HCT116 (cell line): ENCODE data around the gene EXD3. TPM values are rescaled to one million over a fixed set of nuclear protein-coding genes. Genes with fewer than 3 reads are reported as not detected.

Source experiments
- ATAC-seq: fragments of 200-7000 bp; cut with Tn5 transposase; 2 replicates; pipeline ENCODE4 v1.9.1; 2020; ENCODE audit warnings: mild to moderate bottlenecking, moderate library complexity
- BruUV-seq: library from RNA; stranded (reverse); fragments of 400-500 nt; replicated peaks from 2 replicates; lab custom pipeline; 2021; lab: Mats Ljungman, UMichigan
- CTCF ChIA-PET: fragments of 300-600 bp; sonication (Branson Sonifier 250); formaldehyde crosslinking; loops from one replicate; lab custom pipeline; 2021; ENCODE audit warnings: antibody characterized with exemption; lab: Charles Lee
- POLR2A ChIA-PET: fragments of 300-600, 350-600 bp; sonication (Branson Sonifier 250); formaldehyde crosslinking; loops from one replicate; lab custom pipeline; 2021; ENCODE audit warnings: antibody characterized with exemption; lab: Charles Lee
- RAD21 ChIA-PET, 2 experiments: fragments of 300-600 bp; sonication (Branson Sonifier 250); formaldehyde crosslinking; loops; one replicate each; lab custom pipeline; 2023; ENCODE audit warnings: low total read pairs in 2 of 2; ENCODE audit not compliant: uncharacterized antibody in 2 of 2, unreplicated experiment in 2 of 2, low non-redundant PET in 1 of 2; lab: Charles Lee
- DNase-seq: peaks from one replicate; pipeline ENCODE4 v3.0.0-alpha.2; 2010; ENCODE audit warnings: low read depth, low spot score
- H2AFZ ChIP-seq: fragments of 200-600 bp; shearing (Covaris generic), sonication (generic); 2 replicates; pipeline ENCODE4 v1.6.1; 2017; ENCODE audit warnings: low read depth, mixed run types, mixed read lengths, antibody characterized with exemption, low read length; ENCODE audit not compliant: poor library complexity, severe bottlenecking
- H3K27ac ChIP-seq: 2 replicates; pipeline ENCODE4 v1.5.1; 2012; ENCODE audit warnings: low read depth, low read length
- H3K27me3 ChIP-seq: fragments of 200-600 bp; sonication (generic); 2 replicates; pipeline ENCODE4 v1.6.1; 2016; ENCODE audit warnings: mixed run types, low read length, mixed read lengths; ENCODE audit not compliant: insufficient read depth
- H3K36me3 ChIP-seq, 2 experiments: fragments of 200-500 bp in 1 of 2; fragments of 200-600 bp in 1 of 2; sonication (Bioruptor generic) in 1 of 2; sonication (generic) in 1 of 2; 2 replicates each; pipeline versions ENCODE4 v1.5.1 to v1.6.1; 2014 to 2016; ENCODE audit warnings: low read length in 2 of 2, inconsistent platforms in 1 of 2, mixed read lengths in 1 of 2, mixed run types in 1 of 2; ENCODE audit not compliant: insufficient read depth in 2 of 2, control insufficient read depth in 1 of 2
- H3K4me1 ChIP-seq, 2 experiments: fragments of 200-600 bp in 1 of 2; sonication (generic) in 1 of 2; 2 replicates each; pipeline versions ENCODE4 v1.5.1 to v1.6.1; 2012 to 2017; ENCODE audit warnings: low read length in 2 of 2, inconsistent platforms in 1 of 2, mild to moderate bottlenecking in 1 of 2, mixed read lengths in 1 of 2, mixed run types in 1 of 2, moderate library complexity in 1 of 2; ENCODE audit not compliant: insufficient read depth in 2 of 2, control insufficient read depth in 1 of 2
- H3K4me2 ChIP-seq: fragments of 200-600 bp; sonication (generic); 2 replicates; pipeline ENCODE4 v1.6.1; 2017; ENCODE audit warnings: mixed run types, low read length, mixed read lengths
- H3K4me3 ChIP-seq, 2 experiments: fragments of 200-600 bp in 1 of 2; sonication (generic) in 1 of 2; replicated peaks in 1 of 2; 2 replicates each; pipeline ENCODE4 v1.5.1; 2011 to 2016; ENCODE audit warnings: low read length in 2 of 2, control low read depth in 1 of 2, low read depth in 1 of 2, mild to moderate bottlenecking in 1 of 2, mixed read lengths in 1 of 2, mixed run types in 1 of 2
- H3K79me2 ChIP-seq: fragments of 200-600 bp; sonication (generic); 2 replicates; pipeline ENCODE4 v1.6.1; 2017; ENCODE audit warnings: mild to moderate bottlenecking, mixed run types, low read length, moderate library complexity, mixed read lengths; ENCODE audit not compliant: insufficient read depth
- H3K9ac ChIP-seq: fragments of 200-600 bp; sonication (generic); 2 replicates; pipeline ENCODE4 v1.6.1; 2016; ENCODE audit warnings: low read length, mixed read lengths
- H3K9me2 ChIP-seq: fragments of 200-600 bp; sonication (generic), shearing (Covaris generic); 2 replicates; pipeline ENCODE4 v1.6.1; 2017; ENCODE audit warnings: mixed run types, mild to moderate bottlenecking, moderate library complexity; ENCODE audit not compliant: insufficient read depth
- H3K9me3 ChIP-seq, 2 experiments: fragments of 200-500 bp in 1 of 2; fragments of 200-600 bp in 1 of 2; sonication (Bioruptor generic) in 1 of 2; sonication (generic) in 1 of 2; 2 replicates each; pipeline ENCODE4 v1.6.1; 2014 to 2017; ENCODE audit warnings: low read length in 2 of 2, mixed read lengths in 2 of 2, inconsistent platforms in 1 of 2, low read depth in 1 of 2, mild to moderate bottlenecking in 1 of 2, mixed run types in 1 of 2, moderate library complexity in 1 of 2; ENCODE audit not compliant: control insufficient read depth in 1 of 2, insufficient read depth in 1 of 2
- H4K20me1 ChIP-seq: fragments of 200-600 bp; sonication (generic), shearing (Covaris generic); 2 replicates; pipeline ENCODE4 v1.6.1; 2017; ENCODE audit warnings: mixed run types, mild to moderate bottlenecking, moderate library complexity; ENCODE audit not compliant: insufficient read depth
- ATF3 ChIP-seq: IDR thresholded peaks from 2 replicates; pipeline ENCODE4 v1.6.1; 2012
- CTCF ChIP-seq, 3 experiments: fragments of 200-600 bp in 1 of 3; sonication (generic) in 1 of 3; IDR thresholded peaks in 2 of 3; conservative IDR thresholded peaks in 1 of 3; 2 replicates each; pipeline ENCODE4 v1.5.1; 2012 to 2017; ENCODE audit warnings: low read depth in 2 of 3, low read length in 2 of 3, antibody characterized with exemption in 1 of 3, borderline replicate concordance in 1 of 3, control low read depth in 1 of 3, mild to moderate bottlenecking in 1 of 3, mixed read lengths in 1 of 3, mixed run types in 1 of 3, moderate library complexity in 1 of 3; ENCODE audit not compliant: insufficient read depth in 1 of 3
- EGR1 ChIP-seq: IDR thresholded peaks from 2 replicates; pipeline ENCODE4 v1.6.1; 2012; ENCODE audit warnings: low read depth
- ELF1 ChIP-seq: IDR thresholded peaks from 2 replicates; pipeline ENCODE4 v1.6.1; 2012; ENCODE audit warnings: low read depth, borderline replicate concordance
- EZH2 ChIP-seq: fragments of 200-600 bp; sonication (generic); IDR thresholded peaks from 2 replicates; pipeline ENCODE4 v1.6.1; 2017; ENCODE audit warnings: antibody characterized with exemption, mixed run types
- EZH2phosphoT487 ChIP-seq: fragments of 200-600 bp; IDR thresholded peaks from 2 replicates; pipeline ENCODE4 v1.6.1; 2018; ENCODE audit warnings: antibody characterized with exemption, borderline replicate concordance
- FOSL1 ChIP-seq: IDR thresholded peaks from 2 replicates; pipeline ENCODE4 v1.6.1; 2012; ENCODE audit warnings: low read depth
- POLR2A ChIP-seq: IDR thresholded peaks from 2 replicates; pipeline ENCODE4 v1.7.0; 2011; ENCODE audit warnings: borderline replicate concordance; ENCODE audit not compliant: insufficient read depth, insufficient read length; ENCODE audit errors: extremely low read depth
- POLR2AphosphoS5 ChIP-seq: IDR thresholded peaks from 2 replicates; pipeline ENCODE4 v1.6.1; 2011; ENCODE audit warnings: mild to moderate bottlenecking, low read depth, low read length, moderate library complexity
- RAD21 ChIP-seq: IDR thresholded peaks from 2 replicates; pipeline ENCODE4 v1.6.1; 2012; ENCODE audit warnings: low read depth, mild to moderate bottlenecking
- SIN3A ChIP-seq: IDR thresholded peaks from 2 replicates; pipeline ENCODE4 v1.6.1; 2012; ENCODE audit warnings: low read depth
- SP1 ChIP-seq: IDR thresholded peaks from 2 replicates; pipeline ENCODE4 v1.6.1; 2012; ENCODE audit warnings: low read depth
- SRF ChIP-seq: IDR thresholded peaks from 2 replicates; pipeline ENCODE4 v1.6.1; 2012; ENCODE audit warnings: low read depth
- TCF7L2 ChIP-seq: IDR thresholded peaks from 2 replicates; pipeline ENCODE4 v1.7.0; 2011; ENCODE audit warnings: borderline replicate concordance, inconsistent platforms; ENCODE audit not compliant: insufficient read depth, insufficient read length; ENCODE audit errors: extremely low read depth
- YY1 ChIP-seq: IDR thresholded peaks from 2 replicates; pipeline ENCODE4 v1.6.1; 2011; ENCODE audit warnings: low read length, low read depth, moderate library complexity, mild to moderate bottlenecking; ENCODE audit not compliant: insufficient replicate concordance; ENCODE audit errors: extremely low read depth
- ZFX ChIP-seq: fragments of 450-650 bp; IDR thresholded peaks from 2 replicates; pipeline ENCODE4 v1.6.1; 2017
- ZNF274 ChIP-seq: fragments of 200-500 bp; sonication (Bioruptor generic); IDR thresholded peaks from 2 replicates; pipeline ENCODE4 v1.6.1; 2014; ENCODE audit warnings: mild to moderate bottlenecking, low read depth, low read length, inconsistent platforms
- intact Hi-C: fragments of 100-400 bp; cut with micrococcal nuclease; formaldehyde crosslinking; loops from 2 replicates; pipeline ENCODE4 v1.10.0; 2022
- total RNA-seq: library from RNA; stranded (reverse); gene quantifications from one replicate; pipeline ENCODE4 v1.2.1, GENCODE V29; 2021; ENCODE audit not compliant: unreplicated experiment

Gene EXD3
- total RNA-seq, 1 experiment from 2014 or later = 25.4 TPM

GRCh38 chr9:137359850-137360249 is 63.1 kb downstream of the EXD3 start (continued):
- TF ChIP-seq ELF1 (no peak), ZFX (no peak), EZH2phosphoT487 (no peak), ATF3 (no peak), EZH2 (no peak), FOSL1 (no peak), EGR1 (no peak), SRF (no peak), RAD21 (no peak), CTCF (IDR thresholded peaks at IDR 0.05 in 2 of 3, conservative IDR thresholded peaks at IDR 0.05 in 1 of 3; ENCODE audit: borderline replicate concordance in 1 of 3, insufficient read depth in 1 of 3, low read depth in 2 of 3, low read length in 2 of 3) (no peak), YY1 (no peak)

- Histone ChIP-seq H3K27me3 (no peaks in the 10 kb centered on the region), H3K9ac (no peak overlapping the region), H3K4me2 (no peak overlapping the region), H3K79me2 (no peaks in the 10 kb centered on the region), H3K36me3 (no peaks in the 10 kb centered on the region), H3K4me1 (no peaks in the 10 kb centered on the region), H3K9me2 (no peaks in the 10 kb centered on the region), H3K27ac (no peak overlapping the region), H3K4me3 (no peak overlapping the region), H2AFZ (no peak overlapping the region), H3K9me3 (peaks cover 8 to 10% of the 10 kb centered on the region in 2 experiments; a peak in 3 of 4 replicates), H4K20me1 (no peaks in the 10 kb centered on the region)
- no peak for ATAC-seq
- ChIA-PET RAD21 (no interaction called here), POLR2A (no interaction called here), CTCF (no interaction called here)
- intact Hi-C loops = no loop called here
- no TSS peak for BruUV-seq
- DNase-seq = no peak
- TF ChIP-seq SIN3A (no peak), ZFX (no peak), TCF7L2 (no peak), CTCF (IDR thresholded peaks at IDR 0.05 in 2 of 3, conservative IDR thresholded peaks at IDR 0.05 in 1 of 3; ENCODE audit: borderline replicate concordance in 1 of 3, insufficient read depth in 1 of 3, low read depth in 2 of 3, low read length in 2 of 3) (no peak), SRF (no peak), POLR2A (no peak), ATF3 (no peak), POLR2AphosphoS5 (no peak), SP1 (no peak), ZNF274 (no peak)
These were observed 64.8 kb downstream of the EXD3 start for GRCh38 chr9:137358126-137358525.
